GM13977 (cell line): ENCODE measurements around the gene ACSL4.

Experiments used
- DNase-seq: peaks from one replicate; pipeline ENCODE4 v3.0.0; 2012; ENCODE audit warnings: low spot score
- CTCF ChIP-seq: IDR thresholded peaks from 2 replicates; pipeline ENCODE4 v1.5.1; 2012; ENCODE audit warnings: mild to moderate bottlenecking, control low read depth; ENCODE audit not compliant: insufficient read depth; ENCODE audit errors: extremely low read depth, missing control alignments
- in situ Hi-C: fragments of 300-500 bp; cut with MboI; formaldehyde crosslinking; loops from one replicate; pipeline ENCODE4 v1.12.0; 2022; ENCODE audit warnings: low sequenced_read_pairs, low pct_unique_long_range_greater_than_20kb, mixed read lengths, inconsistent platforms; ENCODE audit not compliant: unreplicated experiment

ACSL4 gene

DNA sequence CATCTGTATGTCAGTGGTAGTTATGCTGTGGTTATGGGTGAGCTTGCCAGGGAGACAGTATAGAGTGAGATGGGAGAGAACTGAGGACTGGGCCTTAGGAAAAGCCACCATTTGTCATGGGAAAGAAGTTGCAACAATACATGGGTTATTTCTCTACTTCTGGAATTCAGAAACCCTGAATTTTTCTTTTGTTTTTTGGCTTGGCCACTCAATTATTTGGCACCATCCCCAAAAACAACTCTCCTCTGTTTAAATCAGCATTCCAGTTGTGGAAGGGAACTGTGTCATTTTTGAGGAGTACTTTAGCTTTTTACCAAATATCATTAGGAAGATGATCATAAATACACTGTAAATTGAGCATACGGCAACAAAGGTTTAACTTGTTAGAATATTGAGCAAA lies 41.1 kb upstream of the ACSL4 start:
- DNase-seq = no peak
- TF ChIP-seq CTCF = no peak

DNA sequence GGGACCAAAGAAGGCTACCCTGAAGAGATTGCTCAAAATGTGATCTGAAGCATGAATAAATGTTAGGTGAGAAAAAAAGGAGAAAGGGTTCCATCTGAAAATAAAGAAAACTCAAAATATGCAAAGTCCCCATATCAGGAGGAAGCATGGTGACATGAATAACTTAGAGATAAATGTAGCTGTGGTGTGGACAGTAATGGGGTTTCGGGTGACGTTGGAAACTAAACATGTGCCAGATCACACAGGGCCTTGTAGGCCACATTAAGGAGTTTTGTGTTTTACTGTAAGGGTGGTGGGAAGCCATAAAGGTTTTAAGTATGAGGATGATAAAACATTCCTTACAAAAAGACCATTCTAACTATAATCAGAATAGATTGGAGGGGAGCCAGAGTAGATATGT lies 40.3 kb upstream of the ACSL4 start:
- no peak for DNase-seq
- in situ Hi-C loops = no loop called here
- no peak for TF ChIP-seq CTCF

More for the DNA sequence above, 41.1 kb upstream of the ACSL4 start:
- in situ Hi-C loops = no loop called here

DNA sequence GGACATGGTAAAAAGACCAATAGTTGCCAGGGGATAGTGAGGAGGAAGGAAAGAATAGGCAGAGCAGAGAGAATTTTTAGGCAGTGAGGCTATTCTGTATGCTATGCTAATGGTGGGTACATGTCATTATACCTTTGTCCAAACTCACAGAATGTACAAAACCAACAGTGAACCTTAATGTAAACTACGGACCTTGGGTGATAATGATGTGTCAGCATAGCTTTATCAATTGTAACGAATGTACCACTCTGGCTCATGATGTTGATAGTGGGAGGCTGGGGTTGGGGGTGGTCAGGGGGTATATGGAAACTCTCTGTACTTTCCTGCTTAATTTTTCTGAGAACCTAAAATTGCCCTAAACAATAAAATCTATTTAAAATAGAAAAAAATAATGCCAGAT lies 37.7 kb upstream of the ACSL4 start:
- in situ Hi-C loops = no loop called here
- no peak for TF ChIP-seq CTCF
- DNase-seq = no peak

GRCh38 chrX:109760922-109761250 lies 27.8 kb upstream of the ACSL4 start:
- no peak for DNase-seq
- no peak for TF ChIP-seq CTCF
- in situ Hi-C loops = no loop called here

DNA sequence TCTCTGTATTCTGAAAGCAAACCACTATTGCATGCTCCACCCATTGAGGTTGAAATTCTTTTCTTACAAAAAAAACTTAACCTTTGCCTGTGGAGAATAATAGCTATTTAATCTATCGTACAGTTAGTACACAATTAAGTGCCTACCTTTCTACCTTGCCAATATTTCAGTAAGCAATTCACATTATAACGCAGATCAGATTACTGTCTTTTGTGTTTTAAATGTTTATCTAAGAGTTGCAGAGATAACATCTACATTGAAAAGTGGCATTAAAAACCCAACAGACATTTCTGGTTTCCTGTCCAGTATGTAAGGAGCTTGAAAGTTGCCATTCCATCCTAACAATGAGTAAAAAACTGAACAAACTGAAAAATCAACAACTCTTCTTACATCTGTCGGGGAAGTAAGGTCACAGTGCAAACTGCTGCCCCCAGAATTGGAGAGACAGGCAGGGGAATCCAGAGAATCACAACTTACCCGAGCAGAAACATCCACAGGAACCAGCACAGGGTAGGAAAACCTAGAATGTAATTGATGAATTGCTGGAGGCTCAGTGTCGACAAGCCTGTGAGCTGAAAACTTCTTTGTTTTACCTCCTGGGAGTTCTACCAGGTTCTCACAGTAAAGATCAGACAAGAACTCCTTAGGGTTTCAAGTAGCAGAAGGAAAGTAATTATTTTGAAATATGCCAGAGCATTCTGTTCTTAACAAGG lies 27.3 kb upstream of the ACSL4 start:
- no peak for TF ChIP-seq CTCF
- no peak for DNase-seq
- in situ Hi-C loops = no loop called here

DNA sequence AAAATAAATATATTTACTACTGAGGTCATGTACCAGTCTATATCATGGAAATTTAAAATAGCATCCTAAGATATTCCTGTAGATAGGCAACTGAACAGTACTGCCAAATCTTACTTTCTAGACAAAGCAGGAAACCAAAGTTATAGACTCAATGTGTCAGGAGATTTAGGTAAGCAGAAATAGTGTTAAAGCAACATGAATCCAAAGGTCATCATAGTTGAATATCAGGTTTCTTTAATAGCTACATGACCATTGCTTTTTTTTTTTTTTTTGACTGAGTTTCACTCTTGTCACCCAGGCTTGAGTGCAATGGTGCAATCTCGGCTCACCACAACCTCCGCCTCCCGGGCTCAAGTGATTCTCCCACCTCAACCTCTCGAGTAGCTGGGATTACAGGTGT lies 20.2 kb upstream of the ACSL4 start:
- DNase-seq = no peak
- TF ChIP-seq CTCF = no peak
- in situ Hi-C loops = no loop called here
